K562 (cell line): ENCODE results near the gene GCNT1. TPM values are rescaled to one million over a fixed set of nuclear protein-coding genes. Genes with fewer than 3 reads are reported as not detected.
A peak's percentile ranks its signal among the peaks of the same experiment; 100 is the strongest.
"Not testable (repeated sequence)": the region's sequence is repeated elsewhere in the genome, so short reads cannot be mapped to it uniquely, and the experiment has no call there.

Experiments
- ATAC-seq: fragments of 200-7000 bp; cut with Tn5 transposase; 3 replicates; pipeline ENCODE4 v1.9.1; 2020; ENCODE audit warnings: moderate library complexity
- BruUV-seq: library from RNA; stranded (reverse); fragments of 400-500 nt; replicated peaks from 2 replicates; lab custom pipeline; 2021; lab: Mats Ljungman, UMichigan
- CTCF ChIA-PET: fragments of 300-600 bp; formaldehyde crosslinking; extraction: SDS; loops from one replicate; lab custom pipeline; 2021; ENCODE audit warnings: low intra/inter-chr PET ratio; lab: Yijun Ruan, JAX
- POLR2A ChIA-PET: fragments of 300-600, 350-650 bp; sonication (Branson Sonifier 250); formaldehyde crosslinking; extraction: SDS; loops from one replicate; lab custom pipeline; 2021; ENCODE audit warnings: antibody characterized with exemption, inconsistent platforms; lab: Yijun Ruan, JAX
- DNase-seq, 4 experiments: peaks; one replicate each; pipeline versions ENCODE4 v3.0.0 to v3.0.0-alpha.2; 2011 to 2018; ENCODE audit warnings: low spot score in 3 of 4, mixed read lengths in 3 of 4; ENCODE audit errors: extremely low read depth in 1 of 4
- FAIRE-seq: peaks from 2 replicates; lab custom pipeline; 2011; peaks lifted over from hg19 to GRCh38; lab: Jason Lieb, UNC
- H2AFZ ChIP-seq: 2 replicates; pipeline ENCODE4 v1.6.0; 2011; ENCODE audit warnings: low read depth, low read length, control low read depth, inconsistent platforms
- H3K27ac ChIP-seq: fragments of 200-600 bp; 3 replicates; pipeline ENCODE4 v1.8.0; 2011; ENCODE audit warnings: low read depth, mild to moderate bottlenecking, control low read depth, inconsistent platforms, low read length, moderate library complexity, mixed read lengths; ENCODE audit errors: extremely low read depth
- H3K27me3 ChIP-seq, 2 experiments: fragments of 300-600 bp in 1 of 2; 2 replicates in 1 of 2; 3 replicates in 1 of 2; pipeline versions ENCODE4 v1.6.0 to v1.8.0; 2011; ENCODE audit warnings: inconsistent platforms in 2 of 2, low read length in 2 of 2, mild to moderate bottlenecking in 1 of 2, mixed read lengths in 1 of 2, moderate library complexity in 1 of 2; ENCODE audit not compliant: control insufficient read depth in 2 of 2, insufficient read depth in 2 of 2
- H3K36me3 ChIP-seq: fragments of 300-600 bp; 3 replicates; pipeline ENCODE4 v1.8.0; 2011; ENCODE audit warnings: mild to moderate bottlenecking, low read length, inconsistent platforms; ENCODE audit not compliant: control insufficient read depth, insufficient read depth
- H3K4me1 ChIP-seq, 2 experiments: fragments of 200-600 bp in 1 of 2; replicated peaks in 1 of 2; 2 replicates in 1 of 2; 3 replicates in 1 of 2; pipeline versions ENCODE4 v1.5.1 to v1.8.0; 2011; ENCODE audit warnings: inconsistent platforms in 2 of 2, low read length in 2 of 2, mild to moderate bottlenecking in 1 of 2, mixed read lengths in 1 of 2, moderate library complexity in 1 of 2; ENCODE audit not compliant: control insufficient read depth in 2 of 2, insufficient read depth in 2 of 2
- H3K4me2 ChIP-seq: 2 replicates; pipeline ENCODE4 v1.6.1; 2011; ENCODE audit warnings: low read length, control low read depth, inconsistent platforms, mixed read lengths; ENCODE audit not compliant: insufficient read depth
- H3K4me3 ChIP-seq: fragments of 200-600 bp; sonication (generic), shearing (Covaris generic); 2 replicates; pipeline ENCODE4 v1.5.1; 2016; ENCODE audit warnings: control low read depth, inconsistent platforms
- H3K79me2 ChIP-seq: fragments of 200-600 bp; 3 replicates; pipeline ENCODE4 v1.8.0; 2011; ENCODE audit warnings: low read length, inconsistent platforms; ENCODE audit not compliant: control insufficient read depth, insufficient read depth
- H3K9ac ChIP-seq, 2 experiments: 2 replicates each; pipeline versions ENCODE4 v1.6.0 to v1.6.1; 2011; ENCODE audit warnings: low read depth in 2 of 2, low read length in 2 of 2, control low read depth in 1 of 2, inconsistent platforms in 1 of 2, mild to moderate bottlenecking in 1 of 2, mixed read lengths in 1 of 2; ENCODE audit not compliant: insufficient read depth in 1 of 2
- H3K9me1 ChIP-seq: one replicate; pipeline ENCODE4 v1.6.0; 2011; ENCODE audit warnings: inconsistent platforms, mild to moderate bottlenecking, low read length, moderate library complexity; ENCODE audit not compliant: control insufficient read depth, insufficient read depth
- H3K9me3 ChIP-seq: replicated peaks from 2 replicates; pipeline ENCODE4 v1.5.1; 2011; ENCODE audit warnings: low read depth, low read length, inconsistent platforms; ENCODE audit not compliant: control insufficient read depth, insufficient read depth
- H4K20me1 ChIP-seq: replicated peaks from 2 replicates; pipeline ENCODE4 v1.6.1; 2011; ENCODE audit warnings: low read length, inconsistent platforms, mixed read lengths; ENCODE audit not compliant: control insufficient read depth, insufficient read depth
- FOSL1 ChIP-seq: fragments of 200-800 bp; sonication (Bioruptor generic); conservative IDR thresholded peaks from 2 replicates; pipeline ENCODE4 v1.6.1; 2016; ENCODE audit warnings: missing genetic modification characterization, missing compliant biosample characterization
- HINFP ChIP-seq: fragments of 450-650 bp; conservative IDR thresholded peaks from 2 replicates; pipeline ENCODE4 v1.6.1; 2016; ENCODE audit warnings: missing genetic modification characterization, low read depth, mild to moderate bottlenecking, control low read depth, missing compliant biosample characterization
- WGBS: fragments of 100-300 bp; shearing (Covaris generic); methylation state at CpG from one replicate; pipeline ENCODE4 v1.1.6; 2016; ENCODE audit warnings: low coverage, mixed read lengths; ENCODE audit not compliant: insufficient coverage; ENCODE audit errors: missing lambda C conversion rate; 5-methylcytosine and 5-hydroxymethylcytosine counted together
- in situ Hi-C: fragments of 300-500 bp; cut with MboI; formaldehyde crosslinking; loops from 4 replicates; pipeline ENCODE4 v1.15.0; 2018; ENCODE audit warnings: inconsistent platforms, mixed read lengths
- intact Hi-C: fragments of 100-400 bp; cut with micrococcal nuclease; formaldehyde crosslinking; loops from 2 replicates; pipeline ENCODE4 v1.14.2; 2022
- polyA plus RNA-seq, 8 experiments: library from polyadenylated mRNA; depleted of rRNA in 4 of 8; stranded (reverse) in 5 of 8; unstranded in 3 of 8; fragments of >200 nt; fragmentation: Nextera tagmentation in 2 of 8; fragmentation: Illumina TruSeq in 1 of 8; extraction: Ambion mirVana in 2 of 8; extraction: Trizol in 1 of 8; gene quantifications; 2 replicates each; pipeline versions ENCODE4 v1.2.1 to v1.2.3, GENCODE V29; 2011 to 2014; ENCODE audit warnings: inconsistent platforms in 1 of 8, missing spikeins in 1 of 8
- total RNA-seq, 7 experiments: library from RNA; depleted of rRNA in 6 of 7; stranded (reverse); fragments of >200 nt in 6 of 7; fragmentation: Illumina TruSeq in 2 of 7; extraction: Trizol in 2 of 7; gene quantifications; 2 replicates each; pipeline versions ENCODE4 v1.2.1 to v1.2.3, GENCODE V29; 2011 to 2021; ENCODE audit warnings: low replicate concordance in 1 of 7

GCNT1 gene
- total and polyA plus RNA-seq, 9 of the 15 experiments (the other 6 are each of a cell fraction or from before 2014, with no cell fraction given), result 0.01 to 0.71 (median 0.10) TPM

DNA sequence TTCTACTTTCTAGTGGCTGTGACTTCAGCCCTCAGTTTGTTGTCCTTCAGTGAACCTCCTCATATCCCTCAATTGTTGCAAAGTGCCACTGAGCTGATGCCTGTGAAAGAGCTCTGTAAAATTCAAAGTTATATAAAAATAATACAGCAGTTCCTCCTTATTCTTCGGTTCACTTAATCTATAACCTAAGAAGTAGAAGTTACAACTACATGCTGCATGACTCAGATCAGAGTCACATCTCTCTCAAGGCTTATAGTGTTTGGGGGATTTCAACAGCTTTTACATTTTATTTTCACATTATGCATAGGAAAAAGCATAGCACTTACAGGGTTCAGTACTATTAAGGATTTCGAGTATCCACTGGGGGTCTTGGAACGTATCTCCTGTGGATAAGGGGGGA is 25.1 kb upstream of the GCNT1 start:
- 0% methylated on average over 3 of the region's 3 CpGs for WGBS
- Histone ChIP-seq H4K20me1 (no peaks in the 10 kb centered on the region), H3K9me3 (no peaks in the 10 kb centered on the region), H3K27me3 (peaks cover 0 to 7% of the 10 kb centered on the region in 2 experiments; a peak in 2 of 5 replicates), H3K4me3 (no peak overlapping the region), H3K9me1 (no peaks in the 10 kb centered on the region), H2AFZ (no peak overlapping the region), H3K27ac (no peak overlapping the region), H3K4me1 (no peaks in the 10 kb centered on the region), H3K4me2 (no peak overlapping the region), H3K36me3 (no peaks in the 10 kb centered on the region), H3K9ac (no peak overlapping the region), H3K79me2 (no peaks in the 10 kb centered on the region)
- TF ChIP-seq FOSL1 (tag) (peak; percentile 32; the same call in 1 of the 2 replicates), HINFP (tag) (no peak)
- BruUV-seq, result no TSS peak
- POLR2A ChIA-PET, result interaction anchor here (0.6 kb wide), 1 partner anchor 59 kb away, joined by 3 read pairs; no protein-coding TSS in a partner anchor
- DNase-seq (no peak), ATAC-seq (no peak), FAIRE-seq (no peak)
- in situ Hi-C loops, result no loop called here
- CTCF ChIA-PET, result no interaction called here
- intact Hi-C loops, result no loop called here

- POLR2A ChIA-PET, H3K36me3 ChIP-seq, H3K9ac ChIP-seq, BruUV-seq, H2AFZ ChIP-seq, H3K4me1 ChIP-seq, CTCF ChIA-PET, H3K27me3 ChIP-seq, H3K9me1 ChIP-seq, H3K79me2 ChIP-seq, H3K27ac ChIP-seq, intact Hi-C loops, H3K4me3 ChIP-seq, FAIRE-seq, ATAC-seq, DNase-seq, H4K20me1 ChIP-seq, H3K4me2 ChIP-seq, in situ Hi-C loops, H3K9me3 ChIP-seq: not testable (repeated sequence)
- 0% methylated on average over 6 of the region's 6 CpGs for WGBS
Observed at GRCh38 chr9:76434897-76435296, 24.1 kb upstream of the GCNT1 start.
